Kidney (tissue), 14 donors: ENCODE data around the gene AP3M1. TPM values are rescaled to one million over a fixed set of nuclear protein-coding genes. Genes with fewer than 3 reads are reported as not detected.

Experiments
- DNase-seq, 5 donors: peaks; one replicate each; pipeline ENCODE4 v3.0.0-alpha.2; 2013 to 2020
- FAIRE-seq: peaks from 2 replicates; lab custom pipeline; 2012; peaks lifted over from hg19 to GRCh38; lab: Jason Lieb, UNC
- H3K27ac ChIP-seq, 2 donors: one replicate each; pipeline ENCODE4 v1.7.0; 2013; ENCODE audit warnings: low read depth in 2 of 2, low read length in 2 of 2, inconsistent platforms in 1 of 2
- H3K27me3 ChIP-seq: one replicate; pipeline ENCODE4 v1.7.1; 2013; ENCODE audit warnings: low read length, inconsistent platforms; ENCODE audit not compliant: control insufficient read depth, insufficient read depth
- H3K36me3 ChIP-seq, 3 donors: one replicate each; pipeline versions ENCODE4 v1.7.0 to v1.7.1; 2013; ENCODE audit warnings: low read length in 3 of 3, control low read depth in 1 of 3, inconsistent platforms in 1 of 3; ENCODE audit not compliant: insufficient read depth in 3 of 3, control insufficient read depth in 2 of 3
- H3K4me1 ChIP-seq, 3 donors: one replicate each; pipeline versions ENCODE4 v1.7.0 to v1.7.1; 2013; ENCODE audit warnings: low read length in 3 of 3, inconsistent platforms in 1 of 3, low read depth in 1 of 3; ENCODE audit not compliant: control insufficient read depth in 2 of 3, insufficient read depth in 2 of 3
- H3K4me3 ChIP-seq, 3 donors: one replicate each; pipeline versions ENCODE4 v1.7.0 to v1.8.1; 2013; ENCODE audit warnings: low read length in 3 of 3, control low read depth in 1 of 3, inconsistent platforms in 1 of 3
- H3K9ac ChIP-seq, 3 donors: one replicate each; pipeline versions ENCODE4 v1.7.0 to v1.7.1; 2013; ENCODE audit warnings: low read length in 3 of 3, control low read depth in 1 of 3, inconsistent platforms in 1 of 3
- H3K9me3 ChIP-seq, 3 donors: one replicate each; pipeline versions ENCODE4 v1.7.0 to v1.7.1; 2013; ENCODE audit warnings: low read length in 3 of 3, control low read depth in 1 of 3, inconsistent platforms in 1 of 3; ENCODE audit not compliant: control insufficient read depth in 2 of 3, insufficient read depth in 1 of 3
- CTCF ChIP-seq: IDR thresholded peaks from 3 replicates; pipeline ENCODE4 v1.5.1; 2012; ENCODE audit warnings: mild to moderate bottlenecking, moderate library complexity, borderline replicate concordance; ENCODE audit not compliant: insufficient read depth; ENCODE audit errors: extremely low read depth
- intact Hi-C: fragments of 100-400 bp; cut with DNase I; formaldehyde crosslinking; loops from one replicate; pipeline ENCODE4 v1.11.1; 2022
- polyA plus RNA-seq: library from polyadenylated mRNA; stranded (reverse); fragments of 350-450 nt; fragmentation: Illumina TruSeq; extraction: RNeasy Lipid Tissue Mini Kit (QIAGEN cat#74804); gene quantifications from one replicate; pipeline ENCODE4 v1.2.3, GENCODE V29; 2014; ENCODE audit warnings: low read depth, low replicate concordance; ENCODE audit not compliant: insufficient read depth
- total RNA-seq: library from RNA; stranded (reverse); fragmentation: NEBNext Ultra II Directional; extraction: Animal tissue kit (Norgen Biotek cat#: 25700); gene quantifications from one replicate; pipeline ENCODE4 v1.2.1, GENCODE V29; 2021
- donor health status: control.
- donor health status: control.
- donor health status: control.
- donor health status: control.
- donor health status: control.
- donor health status: DM: yes; HTN: yes; CAD: no.
- donor health status: Normal renal cell carcinoma (clear cell type).

Gene AP3M1
- total and polyA plus RNA-seq, 2 donors from 2014 or later = 14.6 to 30.1 TPM

DNA sequence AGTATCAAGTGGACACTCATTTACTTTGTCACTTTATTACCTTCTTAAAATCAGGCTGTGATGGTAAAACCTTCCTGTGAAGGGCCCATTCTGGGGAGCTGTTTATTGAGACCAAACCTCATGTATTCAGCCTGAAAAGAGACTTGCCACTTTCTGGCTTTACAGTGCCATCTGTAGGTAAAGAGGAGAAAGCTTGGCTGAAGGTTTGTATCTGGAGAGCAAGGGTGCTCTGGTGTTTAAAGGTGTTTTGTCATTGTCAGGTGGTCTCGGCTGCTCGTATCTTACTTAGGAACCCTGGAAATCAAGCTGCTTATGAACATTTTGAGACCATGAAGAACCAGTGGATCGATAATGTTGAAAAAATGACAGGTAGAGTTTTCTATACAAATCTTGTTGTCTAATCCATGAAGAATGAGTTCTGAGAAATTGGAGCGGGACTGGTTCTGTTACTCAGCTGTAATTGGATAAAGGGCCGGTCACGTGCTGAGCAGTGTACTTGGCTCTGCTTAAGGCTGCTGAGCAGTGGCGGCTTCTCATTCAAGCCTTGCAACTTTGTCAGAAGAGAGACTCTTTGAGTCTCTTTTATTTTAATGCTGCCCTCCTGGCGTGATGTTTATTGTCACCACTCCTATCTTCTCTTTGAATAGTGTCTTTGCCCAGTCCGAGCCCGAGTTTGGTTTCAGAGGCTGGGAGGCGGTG, 46.9 kb downstream of the AP3M1 start:
- Histone ChIP-seq H3K4me3 (no peak overlapping the region), H3K4me1 (no peaks in the 10 kb centered on the region), H3K36me3 (peaks cover 12 to 48% (median 31%) of the 10 kb centered on the region in 3 donors), H3K27ac (no peak overlapping the region), H3K9ac (no peak overlapping the region), H3K9me3 (no peaks in the 10 kb centered on the region), H3K27me3 (no peaks in the 10 kb centered on the region)
- FAIRE-seq (no peak), DNase-seq (peak in 1 of 5 donors; percentile 19)
- intact Hi-C loops = no loop called here
- TF ChIP-seq CTCF = no peak

DNA sequence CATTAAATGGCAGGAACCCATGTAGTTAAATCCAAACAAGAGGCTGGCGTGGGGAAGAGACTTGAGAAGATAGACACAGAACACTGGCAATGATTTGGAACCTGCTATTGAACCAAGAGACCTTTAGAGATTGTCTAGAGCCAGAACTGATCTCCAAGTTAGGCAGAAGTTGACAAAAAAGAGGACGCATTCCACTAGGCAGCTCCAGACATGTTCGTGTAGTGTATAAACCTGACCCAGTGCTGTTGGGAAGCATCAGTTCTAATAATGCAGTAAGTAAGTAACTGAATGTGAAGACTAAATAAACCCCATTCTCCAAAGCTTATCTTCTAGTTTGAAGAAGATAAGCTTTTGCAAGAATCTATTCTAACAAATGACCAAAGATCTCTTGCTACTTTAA, 50.8 kb downstream of the AP3M1 start:
- no peak overlapping the region for H3K27ac ChIP-seq
- no peak overlapping the region for H3K9ac ChIP-seq
- intact Hi-C loops = no loop called here
- H3K9me3 ChIP-seq = no peaks in the 10 kb centered on the region
- no peak overlapping the region for H3K4me3 ChIP-seq
- H3K36me3 ChIP-seq = peaks cover 13 to 50% (median 27%) of the 10 kb centered on the region in 3 donors
- H3K27me3 ChIP-seq = no peaks in the 10 kb centered on the region
- H3K4me1 ChIP-seq = no peaks in the 10 kb centered on the region
- DNase-seq (no peak), FAIRE-seq (no peak)
- no peak for TF ChIP-seq CTCF

DNA sequence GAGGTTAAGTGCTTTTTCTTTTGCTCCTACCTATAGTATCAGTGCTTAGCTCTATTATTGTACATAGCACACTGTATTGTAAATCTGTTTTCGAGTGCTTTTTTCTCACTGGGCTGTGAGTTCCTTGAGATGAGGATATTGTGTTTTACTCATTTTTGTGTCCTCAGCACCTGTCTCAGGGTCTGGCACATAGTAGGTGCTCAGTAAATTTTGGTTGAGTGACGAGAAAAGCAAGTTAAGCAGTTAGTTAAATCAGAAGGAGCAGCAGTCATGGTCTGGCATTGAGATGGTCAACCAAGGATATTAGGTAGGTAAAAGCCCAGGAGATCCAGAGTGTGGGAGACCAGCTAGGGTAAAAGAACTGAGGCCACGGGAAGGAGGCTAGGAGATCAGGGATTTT, 51.2 kb downstream of the AP3M1 start:
- FAIRE-seq = no peak
- intact Hi-C loops = no loop called here
- H3K27me3 ChIP-seq = no peaks in the 10 kb centered on the region

More for the DNA sequence above, 51.2 kb downstream of the AP3M1 start:
- no peaks in the 10 kb centered on the region for H3K9me3 ChIP-seq
- H3K4me1 ChIP-seq = no peaks in the 10 kb centered on the region
- H3K27ac ChIP-seq = no peak overlapping the region
- TF ChIP-seq CTCF = no peak
- peaks cover 13 to 51% (median 28%) of the 10 kb centered on the region in 3 donors for H3K36me3 ChIP-seq
- DNase-seq = no peak
- no peak overlapping the region for H3K9ac ChIP-seq
- no peak overlapping the region for H3K4me3 ChIP-seq
